CD1c-positive myeloid dendritic cell (primary cell): Measurements from ENCODE around the gene DTX4.
"Not testable (repeated sequence)": the region's sequence is repeated elsewhere in the genome, so short reads cannot be mapped to it uniquely, and the experiment has no call there.

Source experiments
- DNase-seq: peaks from one replicate; pipeline ENCODE4 v3.0.0-alpha.2; 2016; ENCODE audit errors: extremely low spot score

Gene DTX4

GRCh38 chr11:59171508-59172322 is at the start of gene DTX4:
Gene DTX4 (plus strand): TSS chr11:59172132. CDS start chr11:59172596, 464 bp downstream.
- peak; percentile 94 for DNase-seq

GRCh38 chr11:59135648-59136461 is 36.1 kb upstream of the DTX4 start:
- DNase-seq: peak; percentile 87

DNA sequence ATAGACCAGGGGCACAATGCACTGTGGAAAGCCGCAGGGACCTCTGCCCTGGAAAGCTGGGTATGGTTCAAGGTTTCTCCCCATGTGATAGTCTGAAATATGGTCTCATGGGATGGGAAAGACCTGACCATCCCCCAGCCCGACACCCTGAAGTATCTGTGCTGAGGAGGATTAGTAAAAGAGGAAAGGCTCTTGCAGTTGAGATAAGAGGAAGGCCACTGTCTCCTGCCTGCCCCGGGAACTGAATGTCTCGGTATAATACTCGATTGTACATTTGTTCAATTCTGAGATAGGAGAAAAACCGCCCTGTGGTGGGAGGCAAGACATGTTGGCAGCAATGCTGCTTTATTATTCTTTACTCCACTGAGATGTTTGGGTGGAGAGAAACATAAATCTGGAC is 35.4 kb upstream of the DTX4 start:
- not testable (repeated sequence) for DNase-seq

DNA sequence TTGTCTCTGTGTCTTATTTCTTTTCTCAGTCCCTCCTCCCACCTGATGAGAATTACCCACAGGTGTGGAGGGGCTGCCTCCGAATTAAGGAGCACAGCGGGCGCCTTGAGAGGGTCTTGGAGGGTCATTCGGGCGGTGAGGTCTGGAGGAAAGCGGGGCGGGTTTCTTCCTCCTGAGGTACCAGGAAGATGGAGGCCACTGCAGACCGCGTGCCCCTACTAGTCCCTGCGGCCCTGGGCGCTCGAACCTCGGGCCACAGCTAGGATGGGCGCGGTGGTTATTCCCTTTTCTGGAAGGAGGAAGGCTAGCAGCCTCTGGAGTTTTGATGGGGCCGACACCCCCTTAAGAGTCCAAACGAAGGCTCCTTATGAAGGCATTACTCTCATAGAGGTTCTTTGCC is 34.7 kb upstream of the DTX4 start:
- no peak for DNase-seq

DNA sequence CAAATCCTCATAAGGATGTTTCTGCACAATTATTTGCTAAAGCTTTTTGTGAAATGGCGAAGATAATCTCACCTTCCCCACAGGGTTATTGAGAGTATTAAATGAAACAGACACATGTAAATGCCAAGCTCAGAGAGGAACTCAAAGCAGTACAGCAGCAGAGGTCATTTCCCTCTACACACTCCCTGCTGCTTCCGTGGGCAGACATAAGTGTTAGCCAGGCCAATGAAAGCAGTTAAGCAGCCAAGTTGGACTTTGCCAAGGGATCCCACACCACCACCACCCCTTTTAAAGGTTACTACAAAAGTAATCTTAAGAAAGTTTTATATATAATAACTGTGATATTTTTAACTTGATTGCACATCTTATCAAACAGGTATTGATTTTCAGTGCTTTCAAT is 33.3 kb upstream of the DTX4 start:
- DNase-seq: no peak

DNA sequence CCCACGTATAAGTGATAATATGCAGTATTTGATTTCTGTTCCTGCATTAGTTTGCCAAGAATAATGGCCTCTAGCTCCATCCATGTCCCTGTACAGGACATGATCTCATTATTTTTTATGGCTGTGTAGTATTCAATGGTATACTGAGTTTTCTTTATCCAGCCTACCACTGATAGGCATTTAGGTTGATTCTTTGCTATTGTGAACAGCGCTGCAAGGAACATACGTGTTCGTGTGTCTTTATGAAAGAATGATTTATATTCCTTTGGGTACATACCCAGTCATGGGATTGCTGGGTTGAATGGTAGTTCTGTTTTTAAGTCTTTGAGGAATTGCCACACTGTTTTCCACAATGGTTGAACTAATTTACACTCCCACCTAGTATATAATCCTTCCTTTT is 30.7 kb upstream of the DTX4 start:
- no peak for DNase-seq

DNA sequence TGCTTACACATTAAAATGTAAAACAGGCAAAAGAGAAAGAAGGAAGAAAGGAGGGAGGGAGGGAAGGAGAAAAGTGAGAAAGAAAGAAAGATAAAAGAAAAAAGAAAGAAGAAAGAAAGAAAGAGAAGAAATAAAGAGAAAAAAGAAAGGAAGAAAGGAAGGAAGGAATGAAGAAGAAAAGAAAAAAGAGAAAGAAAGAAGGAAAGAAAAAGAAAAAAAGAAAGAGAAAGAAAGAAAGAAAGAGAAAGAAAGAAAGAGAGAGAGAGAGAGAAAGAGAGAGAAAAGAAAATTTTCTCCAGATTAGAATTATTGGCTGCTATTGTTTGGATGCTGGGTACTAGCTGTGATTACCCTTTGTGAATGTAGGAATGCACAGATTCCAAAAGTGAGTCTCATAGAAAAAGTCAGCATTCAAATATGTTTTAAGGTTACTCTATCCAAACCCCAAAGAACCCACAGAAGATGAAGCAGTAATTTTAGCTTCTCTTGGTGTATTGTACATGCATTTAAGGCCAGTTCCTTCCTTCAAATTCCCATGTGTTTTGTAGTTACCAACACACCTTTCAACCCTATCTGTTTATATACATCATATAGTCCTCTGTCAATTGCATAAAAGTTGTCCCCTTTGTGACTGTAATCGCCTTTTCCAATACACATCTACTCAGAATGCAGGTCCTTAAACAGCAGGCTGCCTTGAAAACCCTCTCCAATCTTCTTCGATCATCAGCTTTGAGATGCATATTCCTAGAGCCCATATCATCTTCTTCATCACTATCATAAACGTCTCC is 30.1 kb upstream of the DTX4 start:
- DNase-seq: peak; percentile 2

DNA sequence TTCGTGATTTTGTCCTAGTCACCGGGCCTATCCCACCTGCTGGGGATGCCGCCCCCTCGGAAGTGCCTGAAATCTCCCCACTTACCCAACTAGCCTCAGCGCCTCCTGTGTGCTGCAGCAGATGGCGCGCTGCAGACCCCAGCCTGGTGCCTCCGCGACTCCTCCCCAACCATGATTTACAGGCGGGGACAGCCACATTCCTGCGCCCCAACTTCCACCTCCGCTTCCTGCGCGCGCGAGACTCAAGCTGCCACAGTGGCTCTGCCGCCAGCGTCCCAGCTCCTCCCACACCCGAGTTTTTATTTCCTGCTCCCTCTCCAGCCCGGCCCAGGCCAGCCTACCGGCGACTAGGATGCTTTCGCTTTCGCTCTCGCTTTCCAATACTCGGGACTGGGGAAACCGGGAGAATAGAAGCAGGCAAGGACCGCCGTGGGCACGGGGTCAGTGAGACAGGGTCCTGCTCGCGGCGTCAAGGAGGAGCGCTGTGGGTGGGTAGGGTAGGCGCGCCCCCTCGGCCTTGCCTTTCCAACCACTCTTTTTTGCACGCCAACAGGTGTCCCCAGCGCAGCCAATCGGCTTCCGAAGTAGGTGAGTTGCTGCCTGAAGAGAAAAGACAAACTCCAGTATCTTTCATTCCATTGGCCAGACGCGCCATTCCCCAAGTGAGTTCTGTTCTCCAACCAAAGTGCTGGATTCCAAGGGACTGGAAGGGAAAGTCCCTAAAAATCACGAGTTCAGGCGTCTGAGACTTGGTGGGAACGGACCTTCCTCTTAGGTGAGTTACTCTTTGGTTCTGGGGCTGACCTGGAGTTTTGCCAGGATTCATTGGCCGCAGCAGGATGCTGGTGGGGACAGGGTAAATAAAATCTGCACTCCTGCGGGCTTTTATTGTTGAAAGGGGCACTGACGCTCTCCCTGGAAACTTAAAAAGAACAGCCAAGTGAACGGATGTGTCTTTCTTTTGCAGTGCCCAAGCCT is 29.1 kb upstream of the DTX4 start, which contains the start of gene FAM111A:
Gene FAM111A, plus strand, starts transcription at position 327 of the 978 bp plus-strand sequence. CDS start 6,017 bp downstream, outside the sequence.
- peak; percentile 92 for DNase-seq

GRCh38 chr11:59144096-59144495 is 27.8 kb upstream of the DTX4 start:
- no peak for DNase-seq

DNA sequence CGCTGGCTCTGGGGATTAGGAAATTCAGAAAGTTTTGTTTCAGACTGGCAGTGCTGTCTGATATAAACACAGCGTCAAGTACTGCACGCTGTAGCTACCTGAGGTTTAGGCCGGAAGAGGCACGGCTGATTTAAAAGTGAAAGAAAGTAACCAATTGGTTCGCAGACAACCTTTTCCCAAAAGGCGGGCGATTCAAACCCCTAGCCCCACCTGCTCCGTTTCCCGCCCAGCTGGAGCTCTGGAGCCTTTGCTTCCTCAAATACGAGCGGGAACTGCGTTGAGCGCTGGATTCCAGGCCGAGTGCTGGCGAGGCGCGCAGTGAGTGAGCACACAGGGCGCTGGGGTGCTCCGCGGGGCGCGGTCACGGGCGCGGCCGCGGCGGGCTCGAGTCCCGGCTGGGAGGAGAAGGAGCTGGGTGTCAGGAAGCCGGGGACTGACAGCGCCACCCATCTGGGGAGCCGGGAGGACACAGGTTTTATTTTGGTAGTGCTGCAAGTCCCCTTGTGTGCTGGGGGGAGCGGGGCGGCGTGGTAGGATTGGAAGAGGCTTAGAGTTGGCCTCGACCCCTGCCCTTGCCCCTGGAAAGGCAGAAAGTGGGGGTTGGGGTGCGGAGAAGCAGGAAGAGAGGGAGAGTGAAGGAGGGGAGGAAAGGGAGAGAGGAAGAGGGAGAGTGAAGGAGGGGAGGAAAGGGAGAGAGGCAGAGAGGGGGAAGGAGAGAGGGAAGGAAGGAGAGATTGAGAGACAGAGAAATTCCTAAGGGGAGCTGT is 27.2 kb upstream of the DTX4 start:
- DNase-seq: peak; percentile 91

DNA sequence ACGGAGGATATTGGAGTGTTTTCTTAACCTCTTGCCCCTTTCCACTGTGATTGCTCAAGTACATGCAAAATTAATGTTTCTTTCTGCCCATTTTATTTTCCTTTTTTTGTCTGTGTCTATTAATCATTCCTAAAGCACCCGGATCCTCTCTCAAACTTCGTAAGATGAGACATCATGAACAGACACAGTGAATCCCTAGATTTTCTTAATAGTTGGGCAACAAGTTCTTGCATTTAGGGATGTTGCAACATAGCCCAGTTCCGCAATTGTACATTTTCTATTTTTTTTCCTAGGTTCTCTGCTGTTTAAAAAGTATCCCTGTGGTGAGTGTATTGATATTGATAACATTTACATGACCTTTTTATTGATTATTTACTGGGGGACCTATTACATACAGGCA is 26.4 kb upstream of the DTX4 start:
- DNase-seq: peak; percentile 87

DNA sequence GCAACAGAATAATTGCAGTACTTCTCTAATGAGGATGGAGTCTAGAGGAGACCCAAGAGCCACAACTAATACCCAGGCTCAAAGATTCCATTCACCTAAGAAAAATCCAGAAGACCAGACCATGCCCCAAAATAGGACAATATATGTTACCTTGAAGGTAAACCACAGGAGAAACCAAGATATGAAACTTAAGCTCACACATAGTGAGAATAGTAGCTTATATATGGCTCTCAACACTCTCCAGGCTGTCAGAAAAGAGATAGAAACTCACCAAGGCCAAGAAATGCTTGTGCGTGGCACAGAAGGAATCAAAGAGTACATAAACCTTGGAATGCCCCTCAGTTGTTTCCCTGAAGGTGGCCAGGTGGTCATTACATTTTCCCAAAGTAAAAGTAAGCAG is 20.2 kb upstream of the DTX4 start:
- no peak for DNase-seq

- DNase-seq: no peak
These were observed 19.5 kb upstream of the DTX4 start for GRCh38 chr11:59152312-59152951.

GRCh38 chr11:59154610-59155009 is 17.3 kb upstream of the DTX4 start:
- DNase-seq: no peak

DNA sequence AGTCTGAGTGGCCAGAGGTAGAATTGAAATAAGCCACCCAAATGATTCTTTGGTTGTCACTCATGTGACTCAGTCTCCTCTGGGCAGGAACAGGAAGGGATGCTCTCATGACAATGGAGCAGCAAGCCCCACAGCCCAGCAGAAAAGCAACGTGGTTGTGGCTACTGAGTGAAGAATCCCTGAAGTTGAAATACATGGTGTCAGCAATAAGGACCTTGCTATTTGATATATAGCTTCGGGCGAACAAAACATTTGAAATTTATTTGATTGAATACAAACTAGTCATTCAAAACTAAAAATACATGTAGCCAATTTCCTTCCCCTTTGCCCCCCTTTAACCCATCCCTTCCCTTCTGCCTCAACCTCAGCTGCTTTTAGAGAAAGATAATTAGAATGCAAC is 14.5 kb upstream of the DTX4 start:
- DNase-seq: no peak

DNA sequence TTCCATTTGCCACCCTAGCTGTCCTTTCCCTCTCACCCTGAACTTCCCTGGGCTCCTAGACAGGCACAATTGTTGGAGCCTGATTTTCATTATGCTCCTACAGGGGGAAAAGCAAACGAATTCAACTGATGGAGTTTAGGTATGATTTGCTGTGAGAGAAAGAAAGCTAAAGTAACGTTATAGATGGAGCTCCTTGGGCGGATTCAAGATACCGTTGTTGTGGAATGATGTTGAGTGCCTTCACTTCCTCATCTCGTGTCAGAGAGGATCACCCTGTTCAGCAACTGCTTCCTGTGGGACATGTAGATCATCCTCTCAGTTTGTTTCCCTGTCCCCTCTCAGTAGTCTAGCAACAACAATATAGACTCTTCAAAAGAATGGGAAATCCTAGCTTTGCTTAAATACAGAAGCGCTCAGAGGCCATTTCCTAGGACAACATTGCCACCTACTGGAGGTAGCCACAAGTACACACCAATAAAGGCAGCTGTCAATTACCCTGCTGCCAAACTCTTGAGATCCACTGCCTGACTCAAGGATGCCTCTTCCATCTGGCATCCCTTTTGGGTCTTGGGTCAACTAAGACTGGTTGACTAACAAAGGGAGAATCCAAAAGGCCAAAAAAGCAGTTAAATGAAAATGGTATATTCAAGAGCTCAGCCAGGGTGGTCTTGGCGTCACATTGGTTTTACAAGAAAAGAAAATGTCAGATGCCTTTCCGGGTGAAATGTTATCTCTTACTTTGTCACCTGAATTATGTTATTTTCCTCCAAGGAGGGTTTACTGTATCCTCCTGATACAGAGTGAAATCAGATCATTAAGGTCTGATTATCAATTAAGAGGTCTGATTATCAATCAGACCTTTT is 13.5 kb upstream of the DTX4 start:
- DNase-seq: peak; percentile 87

DNA sequence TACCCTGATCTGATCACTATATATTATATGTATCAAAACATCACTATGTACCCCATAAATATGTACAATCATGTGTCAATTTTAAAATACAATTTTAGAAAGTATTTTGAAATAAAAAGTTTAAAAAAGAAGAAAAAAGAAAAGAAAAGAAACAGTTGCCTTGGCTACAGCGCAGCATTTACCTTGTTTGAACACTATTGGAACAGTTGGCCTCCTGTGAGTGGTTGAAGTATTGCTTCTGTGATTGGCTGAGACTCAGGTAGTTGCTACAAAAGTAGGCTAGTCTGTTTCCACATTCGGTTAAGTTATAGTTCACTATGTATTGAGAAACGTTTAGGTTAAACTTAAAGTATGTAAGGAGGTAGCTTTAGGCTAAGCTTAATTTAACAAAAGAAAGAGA is 7.9 kb upstream of the DTX4 start:
- no peak for DNase-seq

DNA sequence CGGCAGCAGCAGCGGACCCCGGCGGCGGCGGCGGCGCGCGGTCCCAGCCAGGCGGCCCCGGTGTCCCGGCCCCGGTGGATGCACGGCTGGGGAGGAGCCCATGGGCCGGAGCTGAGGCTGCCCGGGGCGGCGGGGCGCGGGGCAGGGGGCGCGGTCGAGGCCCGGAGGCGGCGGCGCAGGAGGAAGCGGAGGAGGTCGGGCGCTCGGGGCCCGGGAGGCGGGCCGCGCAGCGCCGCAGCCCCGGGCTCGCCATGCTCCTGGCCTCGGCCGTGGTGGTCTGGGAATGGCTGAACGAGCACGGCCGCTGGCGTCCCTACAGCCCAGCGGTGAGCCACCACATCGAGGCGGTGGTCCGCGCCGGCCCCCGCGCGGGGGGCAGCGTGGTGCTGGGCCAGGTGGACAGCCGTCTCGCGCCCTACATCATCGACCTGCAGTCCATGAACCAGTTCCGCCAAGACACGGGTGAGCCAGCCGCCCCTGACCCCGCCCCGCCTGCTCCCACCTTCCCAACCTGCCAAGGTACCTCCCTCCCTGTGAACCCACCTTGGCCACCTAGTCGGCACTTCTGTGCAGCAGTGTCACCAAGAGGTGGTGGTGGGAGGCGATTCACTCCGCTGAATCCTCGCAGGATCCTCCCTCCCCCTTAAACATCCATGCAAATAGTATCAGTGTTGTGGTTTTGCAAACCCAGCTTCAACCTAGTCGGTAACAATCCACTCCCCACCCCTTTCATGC is 580 bp downstream of the DTX4 start:
- DNase-seq: peak; percentile 16
